Fibroblast of pulmonary artery (primary cell): Measurements from ENCODE around the gene ZDHHC14.

Source experiments
- DNase-seq: peaks from one replicate; pipeline ENCODE4 v3.0.0-alpha.2; 2010; ENCODE audit warnings: low read depth
- H3K4me3 ChIP-seq: replicated peaks from 2 replicates; pipeline ENCODE4 v1.5.1; 2011; ENCODE audit warnings: low read depth, mild to moderate bottlenecking, control low read depth, low read length, moderate library complexity
- CTCF ChIP-seq: IDR thresholded peaks from 2 replicates; pipeline ENCODE4 v1.5.1; 2011; ENCODE audit warnings: mild to moderate bottlenecking, control low read depth, low read length, inconsistent platforms; ENCODE audit errors: missing control alignments

The ZDHHC14 gene

GRCh38 chr6:157561929-157562810, 181.2 kb downstream of the ZDHHC14 start:
- no peak for DNase-seq
- no peak for TF ChIP-seq CTCF
- H3K4me3 ChIP-seq, result no peak overlapping the region

GRCh38 chr6:157562997-157563396, 182.0 kb downstream of the ZDHHC14 start:
- DNase-seq, result no peak
- H3K4me3 ChIP-seq, result no peak overlapping the region
- no peak for TF ChIP-seq CTCF

DNA sequence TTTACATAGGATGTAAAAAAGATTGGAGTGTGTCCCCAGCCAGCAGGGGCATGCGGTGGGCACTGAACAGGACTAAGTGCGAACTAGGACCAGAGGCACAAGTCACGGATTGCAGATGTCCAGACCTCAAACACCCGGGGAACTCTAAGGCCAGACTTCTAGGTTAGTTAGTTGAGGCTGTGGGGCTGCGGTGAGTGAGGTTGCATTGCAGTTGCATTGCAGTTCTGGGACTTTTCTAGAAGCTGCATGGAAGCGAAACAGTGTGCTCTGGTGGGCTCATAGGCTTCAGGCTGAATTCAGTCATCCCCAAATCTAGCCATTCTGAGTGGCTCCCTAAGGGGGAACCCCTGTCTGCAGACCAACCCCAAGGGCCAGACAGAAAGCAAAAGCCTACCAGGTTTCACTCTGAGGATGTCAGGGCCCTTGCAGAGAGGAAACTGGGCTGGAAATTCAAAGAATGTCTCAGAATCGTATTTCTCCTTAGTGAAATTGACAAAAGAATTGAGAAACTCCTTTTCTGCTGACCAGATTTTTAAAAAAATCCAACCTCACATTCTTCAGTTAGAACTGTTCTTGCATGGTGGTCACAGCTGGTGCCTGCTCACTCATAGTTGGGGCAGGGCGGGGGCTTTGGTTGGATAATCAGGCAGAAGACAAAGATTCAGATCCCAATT, 182.8 kb downstream of the ZDHHC14 start:
- no peak overlapping the region for H3K4me3 ChIP-seq
- DNase-seq, result no peak
- TF ChIP-seq CTCF, result no peak

DNA sequence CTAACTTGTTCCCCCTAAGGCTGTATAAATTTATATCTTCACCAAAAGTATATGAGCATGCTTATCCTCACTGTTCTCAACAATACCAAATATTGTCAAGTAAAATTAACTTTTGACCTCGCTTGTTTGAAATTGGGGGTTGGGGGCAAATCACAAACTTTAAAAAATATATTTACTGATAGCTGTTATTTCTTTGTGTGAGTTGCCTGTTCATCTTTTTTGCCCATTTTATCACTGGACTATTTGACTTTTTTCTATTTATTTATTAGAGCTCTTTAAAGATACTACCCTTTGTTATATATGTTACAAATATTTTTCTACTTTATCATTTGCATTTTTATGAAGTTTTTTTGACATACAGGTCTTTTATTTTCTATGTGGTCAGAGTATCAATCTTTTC, 187.7 kb downstream of the ZDHHC14 start:
- no peak for TF ChIP-seq CTCF
- no peak overlapping the region for H3K4me3 ChIP-seq
- DNase-seq, result no peak

- no peak overlapping the region for H3K4me3 ChIP-seq
- no peak for DNase-seq
- TF ChIP-seq CTCF, result no peak
Observed at GRCh38 chr6:157569543-157569942, 188.6 kb downstream of the ZDHHC14 start.

- no peak overlapping the region for H3K4me3 ChIP-seq
- TF ChIP-seq CTCF, result no peak
- no peak for DNase-seq
Observed at GRCh38 chr6:157570104-157570503, 189.1 kb downstream of the ZDHHC14 start.

- DNase-seq, result no peak
- no peak overlapping the region for H3K4me3 ChIP-seq
- TF ChIP-seq CTCF, result no peak
Observed at GRCh38 chr6:157570752-157571151, 189.8 kb downstream of the ZDHHC14 start.
